Measurements from ENCODE around the gene CNST.

CNST gene

DNA sequence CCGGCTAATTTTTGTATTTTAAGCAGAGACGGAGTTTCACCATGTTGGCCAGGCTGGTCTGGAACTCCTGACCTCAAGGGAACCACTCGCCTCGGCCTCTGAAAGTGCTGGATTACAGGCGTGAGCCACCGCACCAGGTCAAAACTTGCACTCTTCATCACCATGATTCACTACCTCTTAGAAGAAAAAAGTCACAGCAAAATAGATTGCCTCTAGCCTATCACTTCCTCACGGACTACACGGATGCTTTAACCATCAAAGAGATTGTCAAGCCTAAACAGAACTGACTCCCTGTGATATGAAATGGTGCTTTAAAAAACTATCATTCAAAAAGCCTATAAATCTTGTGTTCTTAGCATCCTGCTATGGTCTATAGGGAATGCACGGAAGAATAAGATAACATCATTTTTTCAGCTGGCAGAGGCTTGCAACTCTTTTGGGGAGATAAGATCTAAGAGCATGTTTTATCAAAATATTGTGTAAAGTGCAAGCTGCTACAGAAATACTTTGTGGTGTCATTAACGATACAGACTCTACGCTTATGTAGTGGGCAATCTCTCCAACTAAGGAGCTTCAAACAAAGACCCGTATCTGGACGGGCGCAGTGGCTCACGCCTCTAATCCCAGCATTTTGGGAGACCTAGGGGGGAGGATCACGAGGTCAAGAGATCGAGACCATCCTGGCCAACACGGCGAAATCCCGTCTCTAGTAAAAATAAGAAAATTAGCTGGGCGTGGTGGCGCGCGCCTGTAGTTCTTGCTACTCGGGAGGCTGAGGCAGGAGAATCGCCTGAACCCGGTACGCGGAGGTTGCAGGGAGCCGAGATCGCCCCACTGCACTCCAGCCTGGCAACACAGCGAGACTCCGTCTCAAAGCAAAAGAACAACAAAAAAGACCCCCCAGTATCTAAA, 1.2 kb upstream of the CNST start:
- Histone ChIP-seq H3K4me3 (ENCODE audit: low read length) (peak overlapping the region; percentile 88), H3K9me3 (ENCODE audit: insufficient read depth, low read length) (no peaks in the 10 kb centered on the region), H3K9ac (ENCODE audit: low read length) (peak overlapping the region; percentile 65), H4K20me1 (ENCODE audit: insufficient read depth, low read length) (no peaks in the 10 kb centered on the region), H3K27me3 (ENCODE audit: low read depth, low read length) (no peaks in the 10 kb centered on the region), H3K27ac (ENCODE audit: low read length) (no peak overlapping the region), H3K4me1 (ENCODE audit: low read length) (peaks cover 26% of the 10 kb centered on the region), H2AFZ (ENCODE audit: low read depth, low read length) (no peak overlapping the region), H3K79me2 (ENCODE audit: low read length) (peaks cover 80% of the 10 kb centered on the region), H3K36me3 (replicated peaks; ENCODE audit: low read depth, low read length) (peaks cover 11% of the 10 kb centered on the region), H3K4me2 (ENCODE audit: low read length) (peak overlapping the region; percentile 60)
- TF ChIP-seq, protein P1, sequence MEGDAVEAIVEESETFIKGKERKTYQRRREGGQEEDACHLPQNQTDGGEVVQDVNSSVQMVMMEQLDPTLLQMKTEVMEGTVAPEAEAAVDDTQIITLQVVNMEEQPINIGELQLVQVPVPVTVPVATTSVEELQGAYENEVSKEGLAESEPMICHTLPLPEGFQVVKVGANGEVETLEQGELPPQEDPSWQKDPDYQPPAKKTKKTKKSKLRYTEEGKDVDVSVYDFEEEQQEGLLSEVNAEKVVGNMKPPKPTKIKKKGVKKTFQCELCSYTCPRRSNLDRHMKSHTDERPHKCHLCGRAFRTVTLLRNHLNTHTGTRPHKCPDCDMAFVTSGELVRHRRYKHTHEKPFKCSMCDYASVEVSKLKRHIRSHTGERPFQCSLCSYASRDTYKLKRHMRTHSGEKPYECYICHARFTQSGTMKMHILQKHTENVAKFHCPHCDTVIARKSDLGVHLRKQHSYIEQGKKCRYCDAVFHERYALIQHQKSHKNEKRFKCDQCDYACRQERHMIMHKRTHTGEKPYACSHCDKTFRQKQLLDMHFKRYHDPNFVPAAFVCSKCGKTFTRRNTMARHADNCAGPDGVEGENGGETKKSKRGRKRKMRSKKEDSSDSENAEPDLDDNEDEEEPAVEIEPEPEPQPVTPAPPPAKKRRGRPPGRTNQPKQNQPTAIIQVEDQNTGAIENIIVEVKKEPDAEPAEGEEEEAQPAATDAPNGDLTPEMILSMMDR (IDR thresholded peaks at IDR 0.05; ENCODE audit: low read depth, low read length) = no peak
- TF ChIP-seq EZH2phosphoT487 (IDR thresholded peaks at IDR 0.05; ENCODE audit: low read depth) = no peak

DNA sequence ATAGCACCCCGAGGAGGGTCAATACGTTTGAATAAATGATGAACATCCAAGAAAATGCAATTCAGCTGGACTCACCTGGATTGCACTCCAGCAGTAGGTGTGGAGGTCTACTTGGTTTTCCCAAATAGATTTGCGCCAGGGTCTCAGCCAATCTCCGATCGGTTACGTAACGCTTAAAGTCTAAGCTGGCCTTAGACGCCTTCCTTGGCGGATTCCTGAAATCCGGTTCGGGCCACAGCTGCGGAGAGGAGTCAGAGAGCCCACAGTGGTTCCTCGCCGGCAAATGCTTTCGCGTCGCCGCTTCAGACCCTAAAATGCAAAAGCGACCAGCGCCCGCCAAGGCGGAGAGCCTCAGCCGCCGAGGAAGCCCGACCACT, 517 bp upstream of the CNST start:
- H3K4me3 ChIP-seq (ENCODE audit: low read length) = peak overlapping the region; percentile 88
- no peaks in the 10 kb centered on the region for H3K27me3 ChIP-seq (ENCODE audit: low read depth, low read length)
- peak overlapping the region; percentile 8; the same call in 1 of the 2 replicates for H3K27ac ChIP-seq (ENCODE audit: low read length)
- H3K4me2 ChIP-seq (ENCODE audit: low read length) = peak overlapping the region; percentile 60
- H3K9me3 ChIP-seq (ENCODE audit: insufficient read depth, low read length) = no peaks in the 10 kb centered on the region
- peaks cover 11% of the 10 kb centered on the region for H3K36me3 ChIP-seq (replicated peaks; ENCODE audit: low read depth, low read length)
- H3K4me1 ChIP-seq (ENCODE audit: low read length) = peaks cover 26% of the 10 kb centered on the region
- peaks cover 82% of the 10 kb centered on the region for H3K79me2 ChIP-seq (ENCODE audit: low read length)
- H2AFZ ChIP-seq (ENCODE audit: low read depth, low read length) = peak overlapping the region; percentile 69
- peak overlapping the region; percentile 65 for H3K9ac ChIP-seq (ENCODE audit: low read length)
- TF ChIP-seq EZH2phosphoT487 (IDR thresholded peaks at IDR 0.05; ENCODE audit: low read depth) = no peak
- TF ChIP-seq, protein P1 (IDR thresholded peaks at IDR 0.05; ENCODE audit: low read depth, low read length) = no peak
- H4K20me1 ChIP-seq (ENCODE audit: insufficient read depth, low read length) = no peaks in the 10 kb centered on the region

DNA sequence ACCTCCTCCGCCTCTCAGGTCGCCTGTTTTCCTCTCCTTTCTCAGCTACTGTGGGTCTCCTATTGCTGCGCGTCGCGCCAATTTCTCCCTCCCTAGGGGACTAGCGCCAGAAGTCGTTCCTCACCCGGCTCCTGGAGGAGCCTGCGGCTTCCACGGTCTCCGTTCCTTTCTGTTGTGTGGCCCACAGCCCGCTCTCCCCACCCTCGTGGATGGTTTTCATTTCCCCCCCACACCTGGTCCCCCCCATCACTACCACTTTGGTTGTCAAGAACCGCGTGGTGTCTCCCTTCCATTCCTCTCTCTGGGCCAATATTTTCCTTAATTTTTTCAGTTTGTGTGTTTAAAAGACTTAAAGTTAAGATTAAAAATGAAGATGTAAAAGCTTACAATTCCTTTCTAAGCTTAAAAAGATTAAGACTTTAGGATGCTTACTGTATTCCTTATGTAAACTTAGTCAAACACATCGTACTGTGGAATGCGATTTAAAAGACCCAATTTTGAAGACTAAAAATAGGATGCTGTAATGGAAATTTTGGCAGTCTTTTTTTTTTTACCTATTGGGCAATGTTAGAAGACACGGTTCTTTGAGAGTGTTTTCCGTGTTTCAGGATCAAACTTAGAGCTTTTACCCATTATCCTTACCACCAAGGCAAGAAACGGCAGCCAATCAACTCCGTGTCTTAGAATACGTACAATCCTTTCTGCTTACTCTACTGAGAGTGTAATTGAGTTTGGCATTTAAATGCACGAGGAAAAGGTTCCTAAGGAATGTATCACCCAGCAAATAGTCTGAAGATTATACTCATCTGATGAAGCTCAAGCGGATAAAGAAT, 773 bp downstream of the CNST start:
- Histone ChIP-seq H3K9me3 (ENCODE audit: insufficient read depth, low read length) (no peaks in the 10 kb centered on the region), H3K27ac (ENCODE audit: low read length) (peak overlapping the region; percentile 76), H3K4me2 (ENCODE audit: low read length) (peak overlapping the region; percentile 89), H3K9ac (ENCODE audit: low read length) (peak overlapping the region; percentile 88), H3K27me3 (ENCODE audit: low read depth, low read length) (no peaks in the 10 kb centered on the region), H3K79me2 (ENCODE audit: low read length) (peaks cover 95% of the 10 kb centered on the region), H4K20me1 (ENCODE audit: insufficient read depth, low read length) (no peaks in the 10 kb centered on the region), H3K4me1 (ENCODE audit: low read length) (peaks cover 37% of the 10 kb centered on the region), H2AFZ (ENCODE audit: low read depth, low read length) (peak overlapping the region; percentile 64), H3K36me3 (replicated peaks; ENCODE audit: low read depth, low read length) (peaks cover 11% of the 10 kb centered on the region), H3K4me3 (ENCODE audit: low read length) (peak overlapping the region; percentile 88)
- TF ChIP-seq, protein P1 (IDR thresholded peaks at IDR 0.05; ENCODE audit: low read depth, low read length) = peak; percentile 40; the same call in 1 of the 2 replicates
- no peak for TF ChIP-seq EZH2phosphoT487 (IDR thresholded peaks at IDR 0.05; ENCODE audit: low read depth)
